Kidney epithelial cell (primary cell): Measurements from ENCODE around the gene SH2D1A. TPM values are rescaled to one million over a fixed set of nuclear protein-coding genes. Genes with fewer than 3 reads are reported as not detected.

ENCODE experiments used
- DNase-seq: peaks from one replicate; pipeline ENCODE4 v3.0.0-alpha.2; 2010; ENCODE audit warnings: low read depth
- H3K27me3 ChIP-seq: 2 replicates; pipeline ENCODE4 v1.6.0; 2011; ENCODE audit warnings: low read length; ENCODE audit not compliant: control insufficient read depth, insufficient read depth
- H3K36me3 ChIP-seq: 2 replicates; pipeline ENCODE4 v1.5.1; 2011; ENCODE audit warnings: low read length; ENCODE audit not compliant: control insufficient read depth, insufficient read depth
- H3K4me3 ChIP-seq: 2 replicates; pipeline ENCODE4 v1.5.1; 2011; ENCODE audit warnings: low read depth, mild to moderate bottlenecking, control low read depth, low read length
- total RNA-seq: library from RNA; depleted of rRNA; stranded (reverse); fragments of >200 nt; gene quantifications from 2 replicates; pipeline ENCODE4 v1.2.3, GENCODE V29; 2015
- TF ChIP-seq, protein P1 (sequence below): IDR thresholded peaks from 2 replicates; pipeline ENCODE4 v1.5.1; 2011; ENCODE audit warnings: mild to moderate bottlenecking, moderate library complexity, low read length, control low read depth, inconsistent platforms; ENCODE audit not compliant: insufficient read depth, poor library complexity, severe bottlenecking

SH2D1A gene
- total RNA-seq, 1 donor from 2014 or later = not detected

DNA sequence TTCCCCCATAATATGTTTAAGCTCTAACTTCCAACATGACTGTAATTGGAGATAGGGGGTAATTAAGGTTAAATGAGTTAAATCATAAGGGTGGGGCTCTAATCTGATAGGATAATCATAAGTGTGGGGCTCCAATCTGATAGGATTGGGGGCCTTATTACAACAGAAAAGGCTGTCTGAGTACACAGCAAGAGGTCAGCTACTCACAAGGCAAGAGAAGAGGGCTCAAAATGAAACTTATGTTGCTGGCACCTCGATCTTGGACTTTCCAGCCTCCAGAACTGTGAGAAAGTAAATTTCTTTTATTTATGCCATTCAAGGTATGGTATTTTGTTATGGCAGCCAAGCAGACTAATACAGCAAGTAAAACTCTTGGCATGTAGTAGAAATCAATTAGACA lies 16.4 kb downstream of the SH2D1A start:
- H3K27me3 ChIP-seq = no peaks in the 10 kb centered on the region
- DNase-seq = no peak
- H3K4me3 ChIP-seq = no peak overlapping the region
- H3K36me3 ChIP-seq = no peaks in the 10 kb centered on the region
- TF ChIP-seq, protein P1, sequence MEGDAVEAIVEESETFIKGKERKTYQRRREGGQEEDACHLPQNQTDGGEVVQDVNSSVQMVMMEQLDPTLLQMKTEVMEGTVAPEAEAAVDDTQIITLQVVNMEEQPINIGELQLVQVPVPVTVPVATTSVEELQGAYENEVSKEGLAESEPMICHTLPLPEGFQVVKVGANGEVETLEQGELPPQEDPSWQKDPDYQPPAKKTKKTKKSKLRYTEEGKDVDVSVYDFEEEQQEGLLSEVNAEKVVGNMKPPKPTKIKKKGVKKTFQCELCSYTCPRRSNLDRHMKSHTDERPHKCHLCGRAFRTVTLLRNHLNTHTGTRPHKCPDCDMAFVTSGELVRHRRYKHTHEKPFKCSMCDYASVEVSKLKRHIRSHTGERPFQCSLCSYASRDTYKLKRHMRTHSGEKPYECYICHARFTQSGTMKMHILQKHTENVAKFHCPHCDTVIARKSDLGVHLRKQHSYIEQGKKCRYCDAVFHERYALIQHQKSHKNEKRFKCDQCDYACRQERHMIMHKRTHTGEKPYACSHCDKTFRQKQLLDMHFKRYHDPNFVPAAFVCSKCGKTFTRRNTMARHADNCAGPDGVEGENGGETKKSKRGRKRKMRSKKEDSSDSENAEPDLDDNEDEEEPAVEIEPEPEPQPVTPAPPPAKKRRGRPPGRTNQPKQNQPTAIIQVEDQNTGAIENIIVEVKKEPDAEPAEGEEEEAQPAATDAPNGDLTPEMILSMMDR = no peak

DNA sequence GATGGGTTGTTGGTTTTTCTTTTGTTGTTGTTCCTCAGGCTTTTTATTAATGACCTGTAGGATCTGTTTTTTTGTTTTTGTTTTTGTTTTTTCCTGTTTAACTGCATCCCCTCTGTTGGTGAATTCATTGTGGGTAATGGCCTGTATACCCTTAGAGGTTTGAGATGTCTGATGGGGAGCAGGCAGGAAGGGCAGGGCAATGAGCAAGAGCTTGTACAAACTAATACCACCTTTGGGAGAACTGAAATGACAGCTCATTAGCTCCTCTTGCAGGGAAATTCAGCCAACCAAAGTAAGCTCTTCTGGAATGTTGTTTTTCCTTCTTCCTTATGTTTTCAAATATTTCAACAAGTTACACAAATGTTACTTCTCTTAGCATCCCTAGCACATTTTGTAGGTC lies 23.4 kb downstream of the SH2D1A start:
- Histone ChIP-seq H3K27me3 (no peaks in the 10 kb centered on the region), H3K36me3 (no peaks in the 10 kb centered on the region), H3K4me3 (no peak overlapping the region)
- no peak for DNase-seq
- TF ChIP-seq, protein P1 = no peak

DNA sequence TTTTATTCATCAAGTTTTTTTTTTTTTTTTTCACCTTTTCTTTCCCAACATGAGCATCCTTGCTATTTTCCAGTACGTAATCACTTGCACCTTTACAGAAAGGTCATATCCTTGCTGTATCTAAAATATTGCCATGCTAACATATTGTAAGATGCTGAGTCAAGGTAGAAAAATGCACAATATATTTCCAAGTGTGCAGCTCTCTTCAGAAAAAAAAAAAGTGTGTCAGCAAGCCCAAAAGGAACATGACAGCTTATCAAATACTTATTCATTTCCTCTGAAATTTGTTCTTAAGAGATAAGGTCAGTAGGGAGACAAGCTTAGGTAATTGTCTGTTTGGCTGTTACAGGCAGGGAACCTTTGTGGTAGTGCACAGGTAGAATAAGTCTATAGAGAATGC lies 27.0 kb downstream of the SH2D1A start:
- Histone ChIP-seq H3K27me3 (no peaks in the 10 kb centered on the region), H3K36me3 (no peaks in the 10 kb centered on the region), H3K4me3 (no peak overlapping the region)
- DNase-seq = no peak
- TF ChIP-seq, protein P1 = no peak

DNA sequence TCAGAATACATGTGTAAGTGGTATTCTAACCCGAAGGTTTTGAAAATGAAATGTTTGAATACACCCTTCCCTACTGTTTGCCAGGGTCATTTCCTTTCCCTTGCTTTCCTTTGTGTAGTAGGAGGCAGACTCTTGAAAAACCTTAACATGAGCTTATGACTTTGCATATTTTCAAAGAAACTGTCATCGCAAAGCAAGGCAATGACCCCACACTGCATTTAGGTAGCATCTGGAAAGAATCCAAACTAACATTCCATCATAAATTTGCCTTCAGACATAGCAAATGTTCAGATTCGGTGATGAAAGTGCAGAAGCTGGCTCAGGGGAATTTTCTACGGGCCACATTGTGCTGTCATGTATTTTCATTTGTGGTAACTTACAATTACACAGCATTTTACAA lies 32.3 kb downstream of the SH2D1A start:
- Histone ChIP-seq H3K4me3 (no peak overlapping the region), H3K27me3 (no peaks in the 10 kb centered on the region), H3K36me3 (no peaks in the 10 kb centered on the region)
- no peak for DNase-seq
- TF ChIP-seq, protein P1 = no peak

DNA sequence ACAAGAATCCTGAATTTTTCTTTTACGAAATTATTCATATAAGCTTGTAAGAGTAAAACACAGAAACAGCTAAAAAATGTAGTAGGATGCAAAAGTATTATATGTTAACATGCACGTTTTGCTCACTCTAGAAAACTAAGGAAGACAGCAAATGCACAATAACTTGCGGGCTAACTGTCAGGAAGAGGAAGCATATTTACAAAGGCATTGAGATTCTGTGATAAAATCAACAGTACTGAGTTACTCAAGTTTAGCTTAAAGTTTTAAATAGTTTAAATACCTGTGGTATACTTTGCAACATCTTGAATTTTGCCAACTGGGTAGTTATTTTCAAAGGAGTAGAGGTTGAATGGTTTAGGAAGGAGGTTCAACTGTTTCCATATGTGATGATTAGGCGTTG lies 37.0 kb downstream of the SH2D1A start:
- TF ChIP-seq, protein P1 = no peak
- H3K27me3 ChIP-seq = no peaks in the 10 kb centered on the region
- no peaks in the 10 kb centered on the region for H3K36me3 ChIP-seq
- DNase-seq = no peak
- H3K4me3 ChIP-seq = no peak overlapping the region

DNA sequence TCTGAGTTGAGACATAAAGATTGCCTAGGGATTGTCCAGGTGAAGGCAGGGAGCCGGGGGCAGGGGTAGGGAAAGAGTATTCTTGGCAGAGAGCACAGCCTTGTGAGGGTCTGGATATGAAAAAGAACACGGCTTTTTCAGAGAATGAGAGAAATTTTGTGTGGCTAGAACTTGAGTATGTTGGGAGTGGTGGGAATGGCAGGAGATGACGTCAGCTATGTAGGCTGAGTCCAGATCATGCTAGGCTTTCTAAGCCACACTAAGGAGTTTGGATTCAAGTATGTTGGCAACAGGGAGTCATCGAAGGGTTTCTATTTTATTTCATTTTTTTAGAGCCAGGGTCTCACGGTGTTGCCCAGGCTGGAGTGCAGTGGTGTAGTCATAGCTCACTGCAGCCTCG lies 40.0 kb downstream of the SH2D1A start:
- Histone ChIP-seq H3K36me3 (no peaks in the 10 kb centered on the region), H3K27me3 (no peaks in the 10 kb centered on the region), H3K4me3 (no peak overlapping the region)
- no peak for DNase-seq
- TF ChIP-seq, protein P1 = no peak
